GM10847 (cell line): ENCODE data around the gene NELL2.

ENCODE experiments used
- POLR2A ChIP-seq: IDR thresholded peaks from 2 replicates; pipeline ENCODE4 v1.6.1; 2011; ENCODE audit not compliant: insufficient read length; ENCODE audit errors: extremely low read depth

NELL2 gene

DNA sequence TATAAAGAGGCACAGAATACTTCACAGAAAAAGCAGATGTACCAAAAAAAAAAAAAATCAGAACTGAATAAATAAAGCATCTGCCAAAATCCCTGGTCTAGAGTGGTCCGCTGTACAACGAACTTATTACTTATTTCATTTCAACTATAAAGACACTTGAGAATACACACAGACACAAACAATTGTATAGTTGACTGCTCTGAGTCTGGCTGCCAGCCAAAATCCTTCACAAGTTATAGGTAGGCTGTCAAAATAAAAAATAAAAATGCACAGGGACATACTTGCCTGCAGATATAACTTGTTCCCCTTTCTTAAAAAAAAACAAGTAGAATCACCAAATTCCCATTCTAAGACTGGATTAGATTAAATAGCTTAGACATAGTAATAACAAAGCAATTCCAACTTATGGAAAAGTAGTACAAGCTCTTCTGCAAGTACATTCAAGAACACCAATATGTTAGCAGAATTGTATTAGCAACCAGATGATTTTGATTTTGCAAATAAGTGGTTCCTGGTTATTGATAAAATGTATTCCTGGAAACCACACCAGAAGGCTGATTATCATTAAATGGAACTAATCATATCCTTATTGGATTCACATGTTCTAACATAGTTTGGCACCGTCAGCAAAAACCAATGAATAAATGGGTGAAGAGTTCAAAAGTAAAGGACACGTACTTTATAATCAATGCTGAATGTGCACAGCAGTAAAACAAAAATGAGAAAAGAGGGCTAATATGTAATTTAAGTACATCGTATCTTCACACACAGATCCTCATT lies 248.5 kb downstream of the NELL2 start:
- no peak for TF ChIP-seq POLR2A

DNA sequence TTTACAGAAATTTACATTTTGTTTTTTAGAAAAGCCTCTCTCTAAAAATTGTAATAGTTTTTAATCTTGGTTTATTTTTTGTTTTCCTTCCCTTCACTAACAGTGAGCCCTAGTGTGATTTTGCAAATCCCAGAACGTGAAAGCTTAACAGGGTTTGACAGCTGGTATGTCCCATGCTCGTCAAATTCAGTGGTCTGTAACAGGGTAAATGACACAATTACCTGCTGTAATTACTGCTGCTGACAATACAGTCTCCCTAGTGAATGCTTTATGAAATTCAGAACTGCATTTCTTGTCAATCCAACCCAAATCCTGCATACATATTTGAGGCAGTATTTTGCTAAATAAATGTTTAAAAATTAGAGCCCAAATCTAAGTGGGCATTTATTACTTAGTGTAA lies 249.2 kb downstream of the NELL2 start:
- TF ChIP-seq POLR2A, result no peak

DNA sequence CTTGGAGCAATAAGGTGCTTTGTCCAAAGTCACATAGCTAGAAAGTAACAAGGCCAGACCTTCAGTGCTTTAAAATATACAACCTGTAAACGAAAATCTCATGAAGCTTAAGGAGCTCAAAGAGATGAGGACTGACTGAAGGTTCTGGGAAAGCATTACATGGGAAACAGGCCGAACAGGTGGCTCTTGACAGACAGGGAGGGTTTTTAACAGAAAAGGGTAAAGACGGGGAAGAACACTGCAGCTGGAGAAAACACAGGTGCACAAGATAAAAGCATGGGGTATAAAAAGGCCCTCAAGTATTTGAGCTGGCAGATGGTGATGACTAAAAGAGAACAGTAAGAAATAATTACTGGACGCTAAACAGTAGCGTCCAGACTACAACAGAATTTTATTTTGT lies 257.2 kb downstream of the NELL2 start:
- no peak for TF ChIP-seq POLR2A

DNA sequence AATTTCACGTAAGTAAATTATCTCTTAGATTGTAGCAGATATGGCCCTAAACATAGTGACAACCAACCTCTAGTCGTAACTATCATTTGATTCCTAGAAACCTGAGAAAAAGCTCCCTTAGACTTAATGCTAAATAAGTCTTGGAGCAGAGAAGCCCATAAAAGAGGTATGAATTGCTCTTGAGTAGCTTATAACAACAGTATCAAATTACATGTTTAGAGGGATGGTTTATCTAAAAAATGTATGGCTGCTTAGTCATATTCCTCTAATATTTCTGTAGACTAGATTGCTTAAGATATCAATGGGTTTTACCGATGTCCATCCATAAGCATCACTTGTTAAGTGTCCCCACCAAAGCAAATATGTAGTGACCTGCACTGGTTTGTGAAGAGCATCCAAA lies 259.7 kb downstream of the NELL2 start:
- TF ChIP-seq POLR2A, result no peak

DNA sequence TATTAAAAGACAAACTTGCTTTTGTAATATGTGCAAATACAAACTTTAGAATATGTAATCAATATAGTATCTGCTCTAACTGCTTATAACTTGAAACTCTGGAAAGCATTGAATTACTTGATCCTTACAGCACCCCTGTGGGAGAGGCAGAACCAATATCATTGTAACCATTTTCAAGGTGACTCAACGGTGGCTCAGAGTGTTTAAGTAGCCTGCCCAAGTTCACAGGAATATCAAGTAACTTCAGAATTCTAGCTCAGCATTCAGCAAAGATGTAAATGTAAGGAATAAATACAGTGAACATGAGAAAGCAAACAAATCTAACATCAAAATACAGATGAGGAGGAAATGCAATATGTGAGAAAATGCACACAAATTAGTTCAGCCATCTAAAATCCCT lies 264.6 kb downstream of the NELL2 start:
- no peak for TF ChIP-seq POLR2A

DNA sequence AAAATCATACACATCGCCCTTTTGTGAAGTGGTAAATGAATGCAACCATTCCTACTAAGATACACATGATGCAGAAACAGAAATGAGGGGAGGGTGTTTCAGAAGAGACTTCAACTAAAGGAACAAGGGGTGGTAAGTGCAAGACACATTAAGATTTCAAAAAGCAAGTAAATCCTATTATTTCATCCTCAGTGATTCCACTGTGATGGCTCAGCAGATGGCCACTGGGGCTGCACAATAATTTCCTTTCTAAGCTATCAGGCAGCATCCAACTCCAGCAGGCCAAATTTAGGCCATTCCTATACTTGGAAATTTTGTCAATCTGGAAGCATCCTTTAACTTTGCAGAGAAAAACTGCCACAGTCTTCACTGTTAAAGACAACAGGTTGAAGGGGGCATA lies 272.4 kb downstream of the NELL2 start:
- TF ChIP-seq POLR2A, result no peak

DNA sequence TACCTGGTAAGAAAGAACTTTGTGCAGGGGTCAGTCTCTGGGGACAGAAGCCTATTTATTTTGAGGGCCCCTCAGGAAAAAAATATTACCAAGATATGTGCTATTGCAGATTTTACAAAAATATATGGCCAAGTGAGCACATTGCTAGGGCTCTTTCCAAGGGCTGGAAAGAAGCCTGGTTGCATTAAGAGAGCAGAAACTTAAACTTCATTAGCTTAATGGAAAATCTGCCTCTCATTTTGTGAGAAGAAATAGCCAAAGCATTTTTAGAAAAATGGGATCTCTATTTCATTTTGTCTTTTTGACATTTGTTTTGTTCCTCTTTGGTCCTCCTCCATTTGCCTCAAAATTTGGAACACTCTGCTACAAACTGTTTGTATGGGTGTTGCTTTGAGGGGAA lies 283.5 kb downstream of the NELL2 start:
- no peak for TF ChIP-seq POLR2A

DNA sequence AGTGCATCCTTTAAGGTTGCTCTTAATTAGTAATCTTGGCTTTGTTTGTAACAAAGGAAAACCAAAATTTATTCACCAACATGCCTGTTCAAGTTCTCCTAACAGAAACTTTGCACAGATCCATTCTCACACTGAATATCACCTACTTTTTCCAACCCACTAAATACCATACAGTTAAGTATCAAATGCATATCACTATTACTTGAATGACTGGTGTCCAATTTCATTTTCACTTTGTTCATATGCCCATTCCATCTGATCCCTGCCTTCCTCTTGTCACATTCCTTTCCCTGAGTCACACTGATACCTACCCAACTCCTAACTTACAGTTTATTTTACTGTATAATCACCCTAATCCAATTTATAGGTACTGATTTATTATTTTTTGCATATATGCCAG lies 286.4 kb downstream of the NELL2 start:
- no peak for TF ChIP-seq POLR2A

DNA sequence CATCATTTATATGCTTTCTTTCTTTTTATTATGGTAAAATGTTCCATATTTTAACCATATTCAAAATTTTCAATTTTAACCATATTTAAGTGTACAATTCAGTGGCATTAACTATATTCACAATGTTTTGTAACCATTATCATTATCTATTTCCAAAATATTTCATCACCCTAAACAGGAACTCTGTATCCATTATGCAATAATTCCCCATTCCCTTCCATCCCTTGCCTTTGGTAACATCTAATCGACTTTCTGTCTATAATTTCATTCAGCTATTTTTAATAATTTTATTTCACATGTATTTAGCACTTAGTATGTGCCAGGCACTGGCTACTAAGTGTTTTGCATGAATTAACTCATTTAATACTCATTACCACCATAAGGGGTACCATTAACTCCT lies 287.5 kb downstream of the NELL2 start:
- TF ChIP-seq POLR2A, result no peak

DNA sequence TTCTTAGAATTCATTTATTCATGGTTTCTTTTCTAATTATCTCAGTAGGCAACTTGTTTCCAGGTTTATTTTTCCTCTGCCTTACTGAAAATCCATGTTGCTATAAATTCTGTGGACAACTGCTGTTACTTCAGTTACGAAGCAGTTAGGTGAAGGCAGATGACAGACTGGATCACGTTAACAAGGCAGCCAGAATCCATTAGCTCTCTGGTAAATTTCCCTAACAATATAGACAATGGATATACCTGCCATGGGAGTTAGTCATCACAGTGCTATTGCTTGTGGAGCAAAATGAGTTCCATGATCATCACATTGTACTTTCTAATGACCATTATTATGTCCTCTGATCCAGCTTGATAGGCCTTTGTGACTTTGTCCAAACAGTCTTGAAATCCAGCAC lies 291.5 kb downstream of the NELL2 start:
- TF ChIP-seq POLR2A, result no peak

DNA sequence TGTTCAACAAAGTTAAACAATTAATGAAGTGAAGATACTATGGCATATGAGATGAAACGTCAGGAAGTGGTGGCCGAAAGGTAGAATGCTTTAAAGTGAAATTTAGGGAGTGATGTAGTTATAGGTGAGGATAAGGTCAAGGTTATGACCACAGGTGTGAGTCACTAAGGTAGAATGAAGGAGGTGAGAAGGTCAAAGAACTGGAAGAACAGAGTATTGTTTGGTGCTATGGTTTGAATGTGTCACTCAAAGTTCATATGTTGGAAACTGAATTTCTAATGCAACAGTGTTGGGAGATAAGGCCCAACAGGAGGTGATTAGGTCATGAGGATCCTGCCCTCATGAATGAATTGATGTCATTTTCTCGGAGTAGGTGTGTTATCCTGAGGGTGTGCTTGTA lies 293.6 kb downstream of the NELL2 start:
- no peak for TF ChIP-seq POLR2A

DNA sequence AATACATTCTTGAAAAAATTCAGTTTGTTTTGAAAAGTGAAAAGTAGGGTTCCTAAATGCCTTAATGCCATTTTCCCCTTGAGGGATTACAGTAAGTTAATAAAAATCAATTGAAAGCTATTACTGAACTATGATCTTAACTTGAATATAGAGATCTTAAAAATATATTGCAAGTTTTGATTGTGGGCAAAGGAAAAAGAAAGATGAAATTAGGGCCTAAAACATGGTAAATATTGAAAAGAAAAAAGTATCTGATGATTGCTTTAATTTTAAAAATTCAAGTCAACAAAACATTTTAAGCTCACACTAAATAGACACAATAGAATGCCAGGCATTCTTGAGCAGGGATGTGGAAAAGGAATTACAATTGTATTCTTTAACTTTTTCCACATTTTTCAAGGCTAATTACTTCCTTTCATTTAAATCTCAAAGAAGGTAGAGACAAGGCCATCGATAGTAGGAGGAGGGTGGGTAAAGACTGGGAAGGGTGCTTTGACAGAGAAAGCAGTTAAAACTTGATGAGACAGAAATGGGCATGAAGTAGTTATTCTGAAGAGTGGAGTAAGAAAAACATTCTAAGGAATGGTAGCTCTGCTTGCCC lies 294.4 kb downstream of the NELL2 start:
- no peak for TF ChIP-seq POLR2A

DNA sequence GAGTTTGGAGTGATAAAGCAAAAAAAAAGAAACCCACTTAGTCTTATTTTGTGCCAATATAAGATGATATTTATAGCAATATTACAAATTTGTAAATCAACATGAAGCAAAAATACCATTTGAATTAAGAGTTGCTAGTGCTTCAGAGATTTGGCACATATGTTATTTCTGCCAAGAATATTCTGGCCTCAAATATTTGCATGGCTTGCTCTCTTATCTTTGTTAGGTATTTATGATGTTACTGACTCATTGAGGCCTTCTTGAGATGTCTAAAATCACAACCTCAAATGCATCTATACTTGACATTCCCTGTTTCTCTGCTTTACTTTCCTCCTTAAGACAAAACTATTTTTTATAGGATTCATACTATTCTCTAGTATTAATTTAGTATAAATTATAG lies 301.5 kb downstream of the NELL2 start:
- no peak for TF ChIP-seq POLR2A

DNA sequence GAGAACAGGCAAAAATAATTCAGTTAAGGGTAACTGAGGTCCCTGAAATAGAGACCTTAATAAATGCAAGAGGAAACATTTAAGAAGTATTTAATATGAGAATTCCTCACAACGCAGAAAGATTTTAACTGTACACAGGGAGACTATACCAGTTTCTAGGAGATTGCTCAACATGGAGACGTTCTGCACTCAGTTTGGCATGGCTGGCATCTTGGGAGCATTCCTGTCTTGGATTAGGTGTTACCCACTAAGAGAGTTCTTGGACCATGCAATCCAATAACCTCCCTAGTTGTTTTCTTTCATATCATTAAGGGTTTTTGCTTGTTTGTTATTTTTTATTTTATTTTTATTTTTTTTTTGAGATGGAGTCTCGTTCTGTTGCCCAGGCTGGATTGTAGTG lies 302.4 kb downstream of the NELL2 start:
- TF ChIP-seq POLR2A, result no peak

DNA sequence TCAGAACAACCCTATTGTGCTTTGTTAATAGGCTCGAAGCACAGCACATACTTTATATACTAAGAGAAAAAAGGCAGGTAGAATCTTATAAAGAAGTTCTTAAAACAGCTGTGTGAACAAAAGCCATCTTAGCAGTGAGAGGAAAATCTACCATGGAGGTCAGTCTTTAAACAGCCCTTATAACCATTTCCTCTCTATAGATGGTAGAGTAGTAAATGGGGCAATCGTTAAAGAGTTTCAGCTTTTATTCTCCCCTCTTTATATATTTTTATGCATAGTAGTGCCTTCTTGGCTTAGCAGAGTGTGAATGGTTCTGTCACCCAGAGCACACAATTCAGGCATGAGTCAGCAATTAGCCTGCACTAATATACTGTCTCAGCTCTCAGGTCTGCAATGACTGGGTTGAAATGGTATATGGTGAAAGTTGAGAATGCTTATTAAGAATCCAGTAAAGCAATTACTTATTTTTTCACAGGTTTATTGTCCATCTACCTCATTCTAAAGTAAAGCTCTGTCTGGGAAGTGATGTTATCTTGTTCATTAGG lies 305.0 kb downstream of the NELL2 start:
- TF ChIP-seq POLR2A, result no peak

DNA sequence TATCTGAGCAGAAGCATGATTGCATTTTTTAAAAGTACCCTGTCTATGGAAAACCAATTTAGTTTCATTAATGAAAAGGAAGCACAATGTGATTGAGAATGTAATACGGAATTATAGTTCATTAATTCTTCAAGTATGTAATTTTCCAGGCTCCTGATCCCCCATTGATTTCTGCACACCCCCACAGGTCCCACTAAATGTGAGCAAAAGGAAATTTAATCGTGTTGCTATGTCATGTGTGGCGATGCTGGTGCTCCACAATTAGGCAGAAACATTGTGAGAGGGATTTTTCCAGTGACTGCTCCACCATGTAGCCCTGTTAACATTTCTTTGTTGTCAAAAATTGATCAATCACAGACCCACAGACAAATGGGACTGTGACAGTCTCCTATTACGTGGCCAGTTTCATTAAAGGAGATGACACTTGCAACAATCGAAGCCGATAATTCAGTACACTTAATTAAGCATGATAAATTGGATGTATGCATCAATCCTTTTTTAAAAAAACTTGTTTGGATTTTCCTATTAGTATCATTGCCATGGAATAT lies 306.0 kb downstream of the NELL2 start:
- TF ChIP-seq POLR2A, result no peak
